HepG2 (cell line): ENCODE data around the gene ABCG5. TPM values are rescaled to one million over a fixed set of nuclear protein-coding genes. Genes with fewer than 3 reads are reported as not detected.

Experiments
- ATAC-seq: fragments of 200-7000 bp; cut with Tn5 transposase; 3 replicates; pipeline ENCODE4 v1.9.1; 2020; ENCODE audit warnings: mild to moderate bottlenecking, moderate library complexity
- BruUV-seq: library from RNA; stranded (reverse); fragments of 400-500 nt; replicated peaks from 2 replicates; lab custom pipeline; 2021; lab: Mats Ljungman, UMichigan
- CTCF ChIA-PET: fragments of 300-600 bp; formaldehyde crosslinking; extraction: SDS; loops from one replicate; lab custom pipeline; 2021; ENCODE audit warnings: low total read pairs, inconsistent platforms, low intra/inter-chr PET ratio; lab: Yijun Ruan, JAX
- POLR2A ChIA-PET: fragments of 350-600 bp; sonication (Branson Sonifier 250); formaldehyde crosslinking; loops from one replicate; lab custom pipeline; 2020; ENCODE audit warnings: antibody characterized with exemption, inconsistent platforms; lab: Yijun Ruan, JAX
- DNase-seq: peaks from one replicate; pipeline ENCODE4 v3.0.0-alpha.2; 2015; ENCODE audit warnings: low spot score
- FAIRE-seq: peaks from 3 replicates; lab custom pipeline; 2011; peaks lifted over from hg19 to GRCh38; lab: Jason Lieb, UNC
- H2AFZ ChIP-seq: one replicate; pipeline ENCODE4 v1.6.1; 2011; ENCODE audit warnings: low read length, inconsistent platforms
- H3K27ac ChIP-seq: fragments of 300-600 bp; 3 replicates; pipeline ENCODE4 v1.8.0; 2011; ENCODE audit warnings: mixed run types, mild to moderate bottlenecking, mixed read lengths, low read length, inconsistent platforms; ENCODE audit not compliant: insufficient read depth; ENCODE audit errors: extremely low read length
- H3K27me3 ChIP-seq, 2 experiments: fragments of 200-600 bp in 1 of 2; 2 replicates in 1 of 2; 3 replicates in 1 of 2; pipeline versions ENCODE4 v1.6.0 to v1.8.0; 2011; ENCODE audit warnings: low read length in 2 of 2, mild to moderate bottlenecking in 2 of 2, moderate library complexity in 2 of 2, inconsistent platforms in 1 of 2; ENCODE audit not compliant: insufficient read depth in 2 of 2, control insufficient read depth in 1 of 2
- H3K36me3 ChIP-seq, 2 experiments: fragments of 200-600 bp in 1 of 2; replicated peaks in 1 of 2; 2 replicates in 1 of 2; 3 replicates in 1 of 2; pipeline versions ENCODE4 v1.5.1 to v1.8.0; 2011; ENCODE audit warnings: low read length in 2 of 2, inconsistent platforms in 1 of 2; ENCODE audit not compliant: insufficient read depth in 2 of 2, control insufficient read depth in 1 of 2
- H3K4me1 ChIP-seq: 2 replicates; pipeline ENCODE4 v1.5.1; 2012; ENCODE audit warnings: low read length, inconsistent platforms; ENCODE audit not compliant: insufficient read depth
- H3K4me2 ChIP-seq: 2 replicates; pipeline ENCODE4 v1.6.0; 2011; ENCODE audit warnings: low read depth, low read length, inconsistent platforms
- H3K4me3 ChIP-seq, 3 experiments: fragments of 200-600 bp in 1 of 3; sonication (generic), shearing (Covaris generic) in 1 of 3; replicated peaks in 1 of 3; 2 replicates each; pipeline ENCODE4 v1.5.1; 2011 to 2016; ENCODE audit warnings: low read length in 3 of 3, inconsistent platforms in 2 of 3, low read depth in 2 of 3, mild to moderate bottlenecking in 2 of 3, control low read depth in 1 of 3, mixed read lengths in 1 of 3; ENCODE audit not compliant: insufficient read depth in 1 of 3
- H3K79me2 ChIP-seq: one replicate; pipeline ENCODE4 v1.6.1; 2011; ENCODE audit warnings: low read length, inconsistent platforms; ENCODE audit not compliant: insufficient read depth
- H3K9ac ChIP-seq: 2 replicates; pipeline ENCODE4 v1.6.0; 2011; ENCODE audit warnings: mild to moderate bottlenecking, low read depth, low read length, inconsistent platforms; ENCODE audit not compliant: insufficient read depth
- H3K9me3 ChIP-seq: 2 replicates; pipeline ENCODE4 v1.5.1; 2012; ENCODE audit warnings: mild to moderate bottlenecking, low read length
- H4K20me1 ChIP-seq: 2 replicates; pipeline ENCODE4 v1.6.0; 2011; ENCODE audit warnings: inconsistent platforms, mild to moderate bottlenecking, low read length, moderate library complexity; ENCODE audit not compliant: insufficient read depth
- NFE2 ChIP-seq: sonication (generic); formaldehyde crosslinking; IDR thresholded peaks from 2 replicates; pipeline ENCODE4 v1.4.0; 2020; ENCODE audit warnings: missing genetic modification reagents
- PHB2 ChIP-seq: fragments of 450-650 bp; IDR thresholded peaks from 2 replicates; pipeline ENCODE4 v1.6.1; 2018; ENCODE audit not compliant: partially characterized antibody
- SMAD1 ChIP-seq: sonication (generic); formaldehyde crosslinking; IDR thresholded peaks from 2 replicates; pipeline ENCODE4 v1.4.0; 2020; ENCODE audit warnings: missing genetic modification reagents, low read depth, mild to moderate bottlenecking, borderline replicate concordance
- SMARCE1 ChIP-seq: fragments of 450-650 bp; IDR thresholded peaks from 2 replicates; pipeline ENCODE4 v1.6.1; 2017; ENCODE audit warnings: borderline replicate concordance
- ZC3H4 ChIP-seq: sonication (generic); formaldehyde crosslinking; IDR thresholded peaks from 2 replicates; pipeline ENCODE4 v1.4.0; 2020; ENCODE audit warnings: missing genetic modification reagents, borderline replicate concordance
- ZNF354B ChIP-seq: sonication (generic); formaldehyde crosslinking; IDR thresholded peaks from 2 replicates; pipeline ENCODE4 v1.8.0; 2022; ENCODE audit warnings: mild to moderate bottlenecking, missing genetic modification reagents
- ZNF737 ChIP-seq: sonication (generic); formaldehyde crosslinking; IDR thresholded peaks from 2 replicates; pipeline ENCODE4 v1.5.0; 2020; ENCODE audit warnings: missing genetic modification reagents, mild to moderate bottlenecking, borderline replicate concordance
- ZSCAN30 ChIP-seq: sonication (generic); formaldehyde crosslinking; IDR thresholded peaks from 2 replicates; pipeline ENCODE4 v1.5.0; 2020; ENCODE audit warnings: mild to moderate bottlenecking, missing genetic modification reagents
- WGBS: methylation state at CpG from one replicate; pipeline ENCODE4 v1.1.6; 2017; ENCODE audit warnings: low lambda C conversion rate; 5-methylcytosine and 5-hydroxymethylcytosine counted together
- in situ Hi-C: cut with HindIII; loops from 2 replicates; pipeline ENCODE4 v1.10.0; 2017; ENCODE audit warnings: low pct_unique_long_range_greater_than_20kb; ENCODE audit not compliant: extremely low pct_ligation_motif_present
- intact Hi-C: fragments of 100-400 bp; cut with micrococcal nuclease; formaldehyde crosslinking; loops from one replicate; pipeline ENCODE4 v1.10.0; 2022; ENCODE audit not compliant: unreplicated experiment
- polyA plus RNA-seq, 8 experiments: library from polyadenylated mRNA; depleted of rRNA in 3 of 8; stranded (reverse) in 7 of 8; unstranded in 1 of 8; fragments of >200 nt; fragmentation: Illumina TruSeq in 4 of 8; extraction: Trizol in 4 of 8; gene quantifications; 2 replicates each; pipeline versions ENCODE4 v1.2.1 to v1.2.3, GENCODE V29; 2011 to 2016; ENCODE audit warnings: low read depth in 4 of 8, missing spikeins in 1 of 8, mixed read lengths in 1 of 8; ENCODE audit not compliant: insufficient read depth in 1 of 8
- total RNA-seq, 5 experiments: library from RNA; depleted of rRNA; stranded (reverse); fragments of >200 nt; fragmentation: Illumina TruSeq; extraction: Trizol; gene quantifications; 2 replicates each; pipeline ENCODE4 v1.2.3, GENCODE V29; 2016; ENCODE audit warnings: low read depth in 1 of 5

ABCG5 gene
- total and polyA plus RNA-seq, 2 of the 13 experiments (the other 11 are each of a cell fraction or from before 2014, with no cell fraction given): 15.1 to 39.0 TPM

- no peak for TF ChIP-seq ZNF737 (CRISPR knock-in tag)
- TF ChIP-seq, all 625 proteins: peak for 1
These were observed 12.7 kb upstream of the ABCG5 start (continued) for GRCh38 chr2:43851011-43851980.

DNA sequence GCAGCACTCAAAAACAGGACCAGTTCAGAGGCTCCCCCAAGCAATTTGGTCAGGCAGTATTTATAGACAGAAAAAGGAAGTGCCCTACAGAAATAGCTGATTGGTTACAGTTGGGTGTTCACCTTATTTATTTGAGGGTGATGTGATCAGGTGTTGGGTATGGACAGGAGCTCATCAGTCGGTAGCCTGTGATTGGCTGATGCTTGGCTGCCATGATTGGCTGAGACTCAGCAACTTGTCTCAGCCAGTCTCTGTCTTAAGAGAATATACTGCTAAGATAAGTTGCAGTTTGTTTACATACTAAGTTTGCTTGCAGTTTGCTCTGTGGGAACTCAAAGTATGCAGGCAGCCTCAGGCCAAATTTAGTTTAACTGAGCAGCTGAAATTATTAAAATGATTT, 9.6 kb upstream of the ABCG5 start:
- CTCF ChIA-PET: no interaction called here
- FAIRE-seq: no peak
- no peak for ATAC-seq
- H3K4me3 ChIP-seq: no peak overlapping the region
- H3K4me1 ChIP-seq: peaks cover 15% of the 10 kb centered on the region
- DNase-seq: no peak
- no peaks in the 10 kb centered on the region for H3K79me2 ChIP-seq
- no peaks in the 10 kb centered on the region for H3K9me3 ChIP-seq
- H3K9ac ChIP-seq: no peak overlapping the region
- no TSS peak for BruUV-seq
- H3K27ac ChIP-seq: no peak overlapping the region
- POLR2A ChIA-PET: no interaction called here
- TF ChIP-seq PHB2: no peak
- no peak for TF ChIP-seq NFE2 (CRISPR knock-in tag)
- TF ChIP-seq SMAD1 (CRISPR knock-in tag): no peak
- no peak for TF ChIP-seq ZC3H4
- no peak for TF ChIP-seq SMARCE1
- TF ChIP-seq ZNF354B (CRISPR knock-in tag): no peak
- no peak for TF ChIP-seq ZSCAN30 (CRISPR knock-in tag)
- no peak overlapping the region for H3K4me2 ChIP-seq
- intact Hi-C loops (no loop called here), in situ Hi-C loops (no loop called here)
- H2AFZ ChIP-seq: no peak overlapping the region
- H4K20me1 ChIP-seq: no peaks in the 10 kb centered on the region
- WGBS: 93% methylated on average over 1 of the region's 1 CpG
- H3K36me3 ChIP-seq: peaks cover 13 to 35% of the 10 kb centered on the region in 2 experiments; a peak in 4 of 5 replicates
- no peaks in the 10 kb centered on the region for H3K27me3 ChIP-seq
